ENCODE measurements around the gene ANKRD63.

Gene ANKRD63

GRCh38 chr15:40249477-40250303 is 33.2 kb downstream of the ANKRD63 start:
- no peak for TF ChIP-seq CTCF (IDR thresholded peaks at IDR 0.05; ENCODE audit: borderline replicate concordance, insufficient read depth, low read depth, low read length)
- H3K4me3 ChIP-seq (ENCODE audit: low read depth, low read length): no peak overlapping the region

DNA sequence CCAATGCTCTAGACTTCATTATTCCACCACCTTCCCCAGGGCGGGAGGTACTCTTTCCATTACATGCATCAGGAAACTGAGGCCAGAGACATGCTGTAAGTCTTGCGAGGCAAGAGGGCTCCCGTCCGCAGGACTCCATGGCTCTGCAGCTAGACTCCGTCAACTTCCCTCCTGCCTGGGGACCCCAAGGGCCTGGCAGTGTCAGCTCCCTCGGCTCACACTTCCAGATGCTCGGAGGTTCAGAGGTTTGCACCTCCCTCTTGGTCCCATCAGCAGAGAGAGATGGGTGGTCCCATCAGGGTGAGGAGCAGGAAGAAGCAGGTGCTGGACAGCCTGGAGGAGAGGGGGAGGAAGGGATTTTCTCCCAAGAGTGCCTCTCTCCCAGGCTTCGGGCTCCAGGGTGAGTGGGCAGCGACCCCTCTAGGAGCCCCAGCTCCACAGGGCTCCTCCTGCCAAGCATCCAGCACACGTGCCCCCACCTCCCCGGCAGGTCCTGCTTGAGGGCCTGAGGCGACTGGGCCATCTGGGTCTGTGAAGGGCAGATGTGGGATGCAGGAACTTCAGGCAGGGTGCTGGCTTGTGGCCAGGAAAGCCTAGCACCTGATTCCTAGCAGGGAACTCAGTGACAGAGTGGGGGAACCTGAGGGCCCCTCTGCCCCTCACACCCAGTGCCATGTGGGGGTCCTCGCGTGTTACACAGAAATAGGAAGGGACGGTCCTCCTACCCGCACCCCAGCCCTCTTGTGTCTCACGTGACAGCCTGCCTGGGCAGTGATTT is 34.7 kb downstream of the ANKRD63 start:
- no peak overlapping the region for H3K4me3 ChIP-seq (ENCODE audit: low read depth, low read length)
- no peak for TF ChIP-seq CTCF (IDR thresholded peaks at IDR 0.05; ENCODE audit: borderline replicate concordance, insufficient read depth, low read depth, low read length)

DNA sequence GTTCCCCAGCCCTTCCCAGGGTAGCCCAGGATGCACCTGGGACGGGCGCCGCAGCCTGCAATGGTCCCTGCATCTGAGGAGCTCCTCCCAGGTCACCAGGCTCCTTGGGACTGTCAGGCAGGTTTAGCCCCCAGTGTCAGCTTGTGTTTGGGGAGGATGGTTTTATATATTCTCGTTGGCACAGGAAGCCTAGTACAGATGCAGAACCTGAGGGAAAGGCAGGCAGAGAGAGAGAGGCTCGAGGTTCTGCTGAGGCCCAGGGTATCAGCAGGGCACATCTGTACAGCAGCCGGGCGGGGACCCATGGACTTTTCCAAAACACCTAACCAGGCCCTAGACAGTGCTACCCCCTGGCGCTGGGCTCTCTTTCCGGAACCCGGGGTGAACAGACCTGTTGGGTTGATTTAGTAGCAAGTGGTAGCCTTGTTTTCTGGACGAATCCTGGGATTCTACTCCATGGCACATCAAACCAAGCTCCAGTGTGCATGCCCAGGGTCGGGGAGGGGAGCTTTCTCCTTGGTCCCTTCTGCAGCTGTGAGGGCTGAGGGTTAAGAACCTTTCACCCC is 35.4 kb downstream of the ANKRD63 start:
- no peak for TF ChIP-seq CTCF (IDR thresholded peaks at IDR 0.05; ENCODE audit: borderline replicate concordance, insufficient read depth, low read depth, low read length)

DNA sequence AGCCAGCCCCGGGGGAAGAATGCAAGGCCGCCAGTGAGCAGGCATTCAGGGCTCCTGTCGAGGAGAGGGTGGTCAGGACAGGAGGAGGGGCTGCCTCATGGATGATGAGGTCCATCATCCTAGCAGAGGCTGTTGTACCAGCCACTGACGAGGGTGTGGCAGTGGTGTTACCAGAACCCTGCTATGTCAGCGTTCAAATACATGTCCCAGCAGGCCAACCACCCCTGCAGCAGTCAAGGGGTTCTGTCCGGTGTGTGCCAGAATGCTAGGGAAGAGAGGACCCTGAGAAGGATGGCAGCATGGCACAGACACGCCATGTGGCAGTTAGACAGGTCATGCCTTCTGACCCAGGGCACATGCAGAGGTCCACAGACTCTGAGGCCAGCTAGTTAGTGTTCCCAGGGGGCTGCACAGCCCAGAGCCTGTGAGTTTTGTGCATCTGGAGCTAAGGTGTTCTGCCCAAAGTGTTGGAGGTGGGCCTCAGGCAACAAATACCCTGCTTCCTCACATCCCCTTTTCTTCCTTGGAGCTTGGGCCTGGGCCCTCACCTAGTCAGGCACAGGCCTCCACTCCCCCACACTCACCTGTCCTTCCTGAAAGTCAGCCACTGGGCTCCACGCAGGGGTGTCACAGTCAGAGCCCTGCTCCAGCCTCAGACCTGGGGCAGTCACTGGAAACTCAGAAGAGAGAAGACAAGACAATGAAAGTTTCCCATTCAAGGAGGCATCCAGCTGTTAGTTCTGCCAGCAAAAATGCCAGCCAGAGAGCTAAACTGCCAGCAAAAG is 36.2 kb downstream of the ANKRD63 start:
- no peak overlapping the region for H3K4me3 ChIP-seq (ENCODE audit: low read depth, low read length)
- no peak for TF ChIP-seq CTCF (IDR thresholded peaks at IDR 0.05; ENCODE audit: borderline replicate concordance, insufficient read depth, low read depth, low read length)

More for the DNA sequence above, 35.4 kb downstream of the ANKRD63 start:
- H3K4me3 ChIP-seq (ENCODE audit: low read depth, low read length): no peak overlapping the region

- TF ChIP-seq CTCF (IDR thresholded peaks at IDR 0.05; ENCODE audit: borderline replicate concordance, insufficient read depth, low read depth, low read length): no peak
Observed at GRCh38 chr15:40245666-40246450, 37.0 kb downstream of the ANKRD63 start.

DNA sequence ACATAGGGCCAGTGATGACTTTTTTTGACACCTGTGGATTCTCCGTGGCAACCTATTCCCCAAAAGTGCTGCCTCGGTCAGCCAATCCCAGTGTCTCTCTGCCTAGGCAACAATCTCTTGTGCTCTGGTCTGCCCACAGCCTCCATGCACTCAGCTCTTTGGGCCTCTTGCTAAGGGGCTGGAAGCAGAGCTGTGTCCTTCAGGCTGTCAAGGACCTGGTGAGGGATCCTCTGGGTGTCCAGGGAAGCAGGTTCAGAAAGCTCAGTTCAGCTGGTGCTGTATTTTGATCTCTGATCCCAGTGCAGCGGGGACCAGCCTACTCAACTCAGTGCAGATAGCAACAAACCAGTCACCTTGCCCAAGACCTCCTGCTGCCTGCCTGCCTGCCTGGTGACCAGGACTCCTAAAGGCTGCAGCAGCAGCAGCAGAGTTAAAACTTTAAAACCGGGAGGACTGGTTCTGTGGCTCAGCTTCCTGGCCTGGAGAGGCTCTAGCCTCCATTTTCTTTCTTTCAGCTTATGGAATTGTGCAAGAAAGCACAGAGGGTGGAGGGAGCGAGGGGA is 37.8 kb downstream of the ANKRD63 start:
- no peak for TF ChIP-seq CTCF (IDR thresholded peaks at IDR 0.05; ENCODE audit: borderline replicate concordance, insufficient read depth, low read depth, low read length)
- no peak overlapping the region for H3K4me3 ChIP-seq (ENCODE audit: low read depth, low read length)

More at GRCh38 chr15:40245666-40246450, 37.0 kb downstream of the ANKRD63 start:
- H3K4me3 ChIP-seq (ENCODE audit: low read depth, low read length): no peak overlapping the region
